Epithelial cell of prostate (primary cell): ENCODE measurements around the gene DRC7.
"Not testable (repeated sequence)": the region's sequence is repeated elsewhere in the genome, so short reads cannot be mapped to it uniquely, and the experiment has no call there.

Experiments used
- DNase-seq: peaks from one replicate; pipeline ENCODE4 v3.0.0-alpha.2; 2011; ENCODE audit warnings: low read depth, low spot score
- H3K27ac ChIP-seq: fragments of 450-650 bp; 2 replicates; pipeline ENCODE4 v1.5.1; 2017; ENCODE audit warnings: mild to moderate bottlenecking

Gene DRC7

GRCh38 chr16:57658878-57659674 lies 35.5 kb upstream of the DRC7 start:
- DNase-seq = no peak
- H3K27ac ChIP-seq = no peak overlapping the region

GRCh38 chr16:57660715-57661463 lies 33.7 kb upstream of the DRC7 start:
- no peak overlapping the region for H3K27ac ChIP-seq
- DNase-seq = no peak

- H3K27ac ChIP-seq = no peak overlapping the region
- no peak for DNase-seq
Measured at GRCh38 chr16:57661510-57661909, 33.1 kb upstream of the DRC7 start.

GRCh38 chr16:57661936-57662906 lies 32.4 kb upstream of the DRC7 start:
- no peak overlapping the region for H3K27ac ChIP-seq
- no peak for DNase-seq

- no peak overlapping the region for H3K27ac ChIP-seq
- no peak for DNase-seq
Measured at GRCh38 chr16:57663436-57663835, 31.2 kb upstream of the DRC7 start.

GRCh38 chr16:57663917-57664661 lies 30.5 kb upstream of the DRC7 start:
- no peak overlapping the region for H3K27ac ChIP-seq
- DNase-seq = no peak

GRCh38 chr16:57664662-57665025 lies 30.0 kb upstream of the DRC7 start:
- DNase-seq = no peak
- H3K27ac ChIP-seq = no peak overlapping the region

GRCh38 chr16:57665541-57665940 lies 29.1 kb upstream of the DRC7 start:
- DNase-seq = no peak
- H3K27ac ChIP-seq = no peak overlapping the region

- H3K27ac ChIP-seq = no peak overlapping the region
- DNase-seq = no peak
Measured at GRCh38 chr16:57666353-57667047, 28.1 kb upstream of the DRC7 start.

- no peak overlapping the region for H3K27ac ChIP-seq
Measured at GRCh38 chr16:57667048-57667525, 27.5 kb upstream of the DRC7 start.

GRCh38 chr16:57667526-57668262 lies 26.9 kb upstream of the DRC7 start:
- no peak for DNase-seq
- no peak overlapping the region for H3K27ac ChIP-seq

More at GRCh38 chr16:57667048-57667525, 27.5 kb upstream of the DRC7 start:
- no peak for DNase-seq

- no peak within 1 kb of the TSS for H3K27ac ChIP-seq
- DNase-seq = no peak
Measured at GRCh38 chr16:57668263-57668571, 26.4 kb upstream of the DRC7 start, which contains the start of gene ADGRG3. TSS of gene ADGRG3 (plus strand) at chr16:57668306. CDS start at chr16:57668348, 42 bp downstream.

- DNase-seq = no peak
- no peak overlapping the region for H3K27ac ChIP-seq
Measured at GRCh38 chr16:57668630-57669475, 25.8 kb upstream of the DRC7 start.

GRCh38 chr16:57669476-57670162 lies 25.0 kb upstream of the DRC7 start:
- no peak for DNase-seq
- H3K27ac ChIP-seq = no peak overlapping the region

- no peak overlapping the region for H3K27ac ChIP-seq
Measured at GRCh38 chr16:57670196-57670595, 24.4 kb upstream of the DRC7 start.

GRCh38 chr16:57671451-57671850 lies 23.2 kb upstream of the DRC7 start:
- H3K27ac ChIP-seq, DNase-seq: not testable (repeated sequence)

More at GRCh38 chr16:57670196-57670595, 24.4 kb upstream of the DRC7 start:
- no peak for DNase-seq

- no peak for DNase-seq
Measured at GRCh38 chr16:57672416-57672815, 22.2 kb upstream of the DRC7 start.

More at GRCh38 chr16:57672416-57672815, 22.2 kb upstream of the DRC7 start:
- H3K27ac ChIP-seq = no peak overlapping the region
